CD4-positive, alpha-beta T cell treated with Interleukin-6 for 4 hours (primary cell): ENCODE measurements around the gene ZNF22.
"Not testable (repeated sequence)": the region's sequence is repeated elsewhere in the genome, so short reads cannot be mapped to it uniquely, and the experiment has no call there.

Experiments used
- DNase-seq: peaks from one replicate; pipeline ENCODE4 v3.0.0-alpha.2; 2020; ENCODE audit warnings: mixed read lengths

Gene ZNF22

GRCh38 chr10:44992732-44993225 lies 7.9 kb upstream of the ZNF22 start:
- DNase-seq: no peak

GRCh38 chr10:44993226-44993921 lies 7.3 kb upstream of the ZNF22 start:
- no peak for DNase-seq

GRCh38 chr10:44993922-44994751 lies 6.6 kb upstream of the ZNF22 start:
- no peak for DNase-seq

- DNase-seq: no peak
Observed at GRCh38 chr10:44994752-44995530, 5.8 kb upstream of the ZNF22 start.

- no peak for DNase-seq
Observed at GRCh38 chr10:44995581-44995913, 5.2 kb upstream of the ZNF22 start.

- DNase-seq: no peak
Observed at GRCh38 chr10:44995914-44996669, 4.6 kb upstream of the ZNF22 start.

GRCh38 chr10:44997105-44997748 lies 3.5 kb upstream of the ZNF22 start:
- DNase-seq: no peak

- DNase-seq: no peak
Observed at GRCh38 chr10:44998146-44998631, 2.5 kb upstream of the ZNF22 start.

- DNase-seq: no peak
Observed at GRCh38 chr10:45000138-45000751, 478 bp upstream of the ZNF22 start.

- peak; percentile 55 for DNase-seq
Observed at GRCh38 chr10:45001381-45002148, 842 bp downstream of the ZNF22 start.

- DNase-seq: no peak
Observed at GRCh38 chr10:45003432-45004000, 2.8 kb downstream of the ZNF22 start.

- no peak for DNase-seq
Observed at GRCh38 chr10:45004661-45005060, 3.9 kb downstream of the ZNF22 start.

- no peak for DNase-seq
Observed at GRCh38 chr10:45005284-45005683, 4.6 kb downstream of the ZNF22 start.

GRCh38 chr10:45006276-45007030 lies 5.7 kb downstream of the ZNF22 start:
- DNase-seq: no peak

- peak; percentile 16 for DNase-seq
Observed at GRCh38 chr10:45008524-45009161, 7.9 kb downstream of the ZNF22 start.

GRCh38 chr10:45014557-45014956 lies 13.8 kb downstream of the ZNF22 start:
- DNase-seq: not testable (repeated sequence)

- no peak for DNase-seq
Observed at GRCh38 chr10:45015590-45015989, 14.9 kb downstream of the ZNF22 start.

- DNase-seq: no peak
Observed at GRCh38 chr10:45023426-45023825, 22.7 kb downstream of the ZNF22 start.

GRCh38 chr10:45034301-45034700 lies 33.6 kb downstream of the ZNF22 start:
- DNase-seq: no peak
